H1 (cell line): ENCODE results near the gene MAN1C1. TPM values are rescaled to one million over a fixed set of nuclear protein-coding genes. Genes with fewer than 3 reads are reported as not detected.

Source experiments
- CEBPB ChIP-seq: IDR thresholded peaks from 2 replicates; pipeline ENCODE4 v1.6.1; 2012; ENCODE audit warnings: low read depth, low read length
- EGR1 ChIP-seq: IDR thresholded peaks from 2 replicates; pipeline ENCODE4 v1.6.1; 2011; ENCODE audit warnings: low read depth, low read length, borderline replicate concordance
- POLR2A ChIP-seq, 2 experiments: IDR thresholded peaks; 1 replicate in 1 of 2; 2 replicates in 1 of 2; pipeline ENCODE4 v1.6.1; 2011; ENCODE audit warnings: low read depth in 2 of 2, low read length in 2 of 2, mild to moderate bottlenecking in 2 of 2; ENCODE audit errors: control extremely low read depth in 1 of 2
- POLR2AphosphoS5 ChIP-seq: IDR thresholded peaks from 2 replicates; pipeline ENCODE4 v1.6.1; 2011; ENCODE audit warnings: low read depth, low read length
- RNF2 ChIP-seq: fragments of 200-900, 300-1000 bp; sonication (generic); IDR thresholded peaks from 2 replicates; pipeline ENCODE4 v1.7.1; 2016; ENCODE audit warnings: borderline replicate concordance, low read depth, mild to moderate bottlenecking, antibody characterized with exemption, low read length; ENCODE audit not compliant: poor library complexity, severe bottlenecking; ENCODE audit errors: missing control alignments
- RXRA ChIP-seq: IDR thresholded peaks from 2 replicates; pipeline ENCODE4 v1.6.1; 2011; ENCODE audit warnings: low read depth, mild to moderate bottlenecking, low read length, moderate library complexity; ENCODE audit not compliant: insufficient read depth
- polyA plus RNA-seq, 7 experiments: library from polyadenylated mRNA; depleted of rRNA in 3 of 7; stranded (reverse) in 5 of 7; unstranded in 2 of 7; fragments of >200 nt in 5 of 7; fragments of 200-250 nt in 2 of 7; gene quantifications; 1 replicate in 5 of 7; 2 replicates in 1 of 7; 4 replicates in 1 of 7; pipeline versions ENCODE4 v1.2.1 to v1.2.3, GENCODE V29; 2011 to 2013; ENCODE audit warnings: missing spikeins in 2 of 7, mixed read lengths in 2 of 7
- total RNA-seq: library from RNA; stranded (reverse); fragmentation: NEBNext Ultra II Directional; extraction: Animal tissue kit (Norgen Biotek cat#: 25700); gene quantifications from 2 replicates; pipeline ENCODE4 v1.2.1, GENCODE V29; 2021
- TF ChIP-seq, protein P1 (sequence below), 3 experiments: IDR thresholded peaks; 1 replicate in 2 of 3; 2 replicates in 1 of 3; pipeline versions ENCODE4 v1.5.1 to v1.6.1; 2011; ENCODE audit warnings: low read length in 3 of 3, mild to moderate bottlenecking in 3 of 3, inconsistent platforms in 2 of 3, low read depth in 1 of 3, moderate library complexity in 1 of 3; ENCODE audit not compliant: insufficient read depth in 1 of 3; ENCODE audit errors: control extremely low read depth in 1 of 3
- TF ChIP-seq, protein P2 (sequence below): IDR thresholded peaks from 2 replicates; pipeline ENCODE4 v1.6.1; 2012; ENCODE audit warnings: inconsistent platforms

Gene MAN1C1
- total and polyA plus RNA-seq, 2 of the 8 experiments (the other 6 are each of a cell fraction or from before 2014, with no cell fraction given) = 7.8 to 15.2 TPM

DNA sequence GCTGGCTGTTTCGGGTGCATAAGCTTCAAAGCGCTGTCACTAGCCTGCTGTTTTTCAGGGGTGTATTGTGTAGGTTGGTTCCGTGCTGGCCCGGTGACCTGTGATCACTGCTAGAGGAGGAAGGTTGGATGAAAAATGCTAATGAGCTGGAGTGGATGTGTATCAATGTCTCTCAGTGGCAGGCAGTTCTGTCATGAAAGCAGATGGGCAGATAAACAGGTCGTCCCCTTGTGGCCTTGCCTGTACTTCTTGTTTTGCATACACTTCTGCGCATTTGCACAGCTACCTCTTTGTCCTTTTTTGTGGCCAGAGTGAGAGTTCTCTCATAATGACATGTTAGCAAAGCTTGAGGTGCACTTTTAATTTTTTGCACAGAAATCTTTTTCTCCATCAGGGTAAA, 186.3 kb downstream of the MAN1C1 start (continued):
- TF ChIP-seq POLR2AphosphoS5 (no peak), EGR1 (no peak), RNF2 (no peak), CEBPB (no peak), RXRA (no peak), POLR2A (IDR thresholded peaks at IDR 0.05; ENCODE audit: control extremely low read depth in 1 of 2, low read depth in 2 of 2, low read length in 2 of 2) (no peak)
- TF ChIP-seq, protein P1, sequence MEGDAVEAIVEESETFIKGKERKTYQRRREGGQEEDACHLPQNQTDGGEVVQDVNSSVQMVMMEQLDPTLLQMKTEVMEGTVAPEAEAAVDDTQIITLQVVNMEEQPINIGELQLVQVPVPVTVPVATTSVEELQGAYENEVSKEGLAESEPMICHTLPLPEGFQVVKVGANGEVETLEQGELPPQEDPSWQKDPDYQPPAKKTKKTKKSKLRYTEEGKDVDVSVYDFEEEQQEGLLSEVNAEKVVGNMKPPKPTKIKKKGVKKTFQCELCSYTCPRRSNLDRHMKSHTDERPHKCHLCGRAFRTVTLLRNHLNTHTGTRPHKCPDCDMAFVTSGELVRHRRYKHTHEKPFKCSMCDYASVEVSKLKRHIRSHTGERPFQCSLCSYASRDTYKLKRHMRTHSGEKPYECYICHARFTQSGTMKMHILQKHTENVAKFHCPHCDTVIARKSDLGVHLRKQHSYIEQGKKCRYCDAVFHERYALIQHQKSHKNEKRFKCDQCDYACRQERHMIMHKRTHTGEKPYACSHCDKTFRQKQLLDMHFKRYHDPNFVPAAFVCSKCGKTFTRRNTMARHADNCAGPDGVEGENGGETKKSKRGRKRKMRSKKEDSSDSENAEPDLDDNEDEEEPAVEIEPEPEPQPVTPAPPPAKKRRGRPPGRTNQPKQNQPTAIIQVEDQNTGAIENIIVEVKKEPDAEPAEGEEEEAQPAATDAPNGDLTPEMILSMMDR (IDR thresholded peaks at IDR 0.05; ENCODE audit: control extremely low read depth in 1 of 3, insufficient read depth in 1 of 3, low read depth in 1 of 3, low read length in 3 of 3) = no peak
- TF ChIP-seq, protein P2, sequence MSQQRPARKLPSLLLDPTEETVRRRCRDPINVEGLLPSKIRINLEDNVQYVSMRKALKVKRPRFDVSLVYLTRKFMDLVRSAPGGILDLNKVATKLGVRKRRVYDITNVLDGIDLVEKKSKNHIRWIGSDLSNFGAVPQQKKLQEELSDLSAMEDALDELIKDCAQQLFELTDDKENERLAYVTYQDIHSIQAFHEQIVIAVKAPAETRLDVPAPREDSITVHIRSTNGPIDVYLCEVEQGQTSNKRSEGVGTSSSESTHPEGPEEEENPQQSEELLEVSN = no peak
